ENCODE measurements around the gene ADRA1B. TPM values are rescaled to one million over a fixed set of nuclear protein-coding genes. Genes with fewer than 3 reads are reported as not detected.
A peak's percentile ranks its signal among the peaks of the same experiment; 100 is the strongest.

The ADRA1B gene
- total RNA-seq, 1 donor: 0.36 TPM

DNA sequence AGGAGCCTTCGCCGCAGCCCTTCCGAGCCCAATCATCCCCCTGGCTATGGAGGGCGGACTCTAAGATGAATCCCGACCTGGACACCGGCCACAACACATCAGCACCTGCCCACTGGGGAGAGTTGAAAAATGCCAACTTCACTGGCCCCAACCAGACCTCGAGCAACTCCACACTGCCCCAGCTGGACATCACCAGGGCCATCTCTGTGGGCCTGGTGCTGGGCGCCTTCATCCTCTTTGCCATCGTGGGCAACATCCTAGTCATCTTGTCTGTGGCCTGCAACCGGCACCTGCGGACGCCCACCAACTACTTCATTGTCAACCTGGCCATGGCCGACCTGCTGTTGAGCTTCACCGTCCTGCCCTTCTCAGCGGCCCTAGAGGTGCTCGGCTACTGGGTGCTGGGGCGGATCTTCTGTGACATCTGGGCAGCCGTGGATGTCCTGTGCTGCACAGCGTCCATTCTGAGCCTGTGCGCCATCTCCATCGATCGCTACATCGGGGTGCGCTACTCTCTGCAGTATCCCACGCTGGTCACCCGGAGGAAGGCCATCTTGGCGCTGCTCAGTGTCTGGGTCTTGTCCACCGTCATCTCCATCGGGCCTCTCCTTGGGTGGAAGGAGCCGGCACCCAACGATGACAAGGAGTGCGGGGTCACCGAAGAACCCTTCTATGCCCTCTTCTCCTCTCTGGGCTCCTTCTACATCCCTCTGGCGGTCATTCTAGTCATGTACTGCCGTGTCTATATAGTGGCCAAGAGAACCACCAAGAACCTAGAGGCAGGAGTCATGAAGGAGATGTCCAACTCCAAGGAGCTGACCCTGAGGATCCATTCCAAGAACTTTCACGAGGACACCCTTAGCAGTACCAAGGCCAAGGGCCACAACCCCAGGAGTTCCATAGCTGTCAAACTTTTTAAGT is 819 bp downstream of the ADRA1B start:
- H3K36me3 ChIP-seq (ENCODE audit: insufficient read depth, low read length): no peaks in the 10 kb centered on the region
- TF ChIP-seq, protein P1, sequence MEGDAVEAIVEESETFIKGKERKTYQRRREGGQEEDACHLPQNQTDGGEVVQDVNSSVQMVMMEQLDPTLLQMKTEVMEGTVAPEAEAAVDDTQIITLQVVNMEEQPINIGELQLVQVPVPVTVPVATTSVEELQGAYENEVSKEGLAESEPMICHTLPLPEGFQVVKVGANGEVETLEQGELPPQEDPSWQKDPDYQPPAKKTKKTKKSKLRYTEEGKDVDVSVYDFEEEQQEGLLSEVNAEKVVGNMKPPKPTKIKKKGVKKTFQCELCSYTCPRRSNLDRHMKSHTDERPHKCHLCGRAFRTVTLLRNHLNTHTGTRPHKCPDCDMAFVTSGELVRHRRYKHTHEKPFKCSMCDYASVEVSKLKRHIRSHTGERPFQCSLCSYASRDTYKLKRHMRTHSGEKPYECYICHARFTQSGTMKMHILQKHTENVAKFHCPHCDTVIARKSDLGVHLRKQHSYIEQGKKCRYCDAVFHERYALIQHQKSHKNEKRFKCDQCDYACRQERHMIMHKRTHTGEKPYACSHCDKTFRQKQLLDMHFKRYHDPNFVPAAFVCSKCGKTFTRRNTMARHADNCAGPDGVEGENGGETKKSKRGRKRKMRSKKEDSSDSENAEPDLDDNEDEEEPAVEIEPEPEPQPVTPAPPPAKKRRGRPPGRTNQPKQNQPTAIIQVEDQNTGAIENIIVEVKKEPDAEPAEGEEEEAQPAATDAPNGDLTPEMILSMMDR (IDR thresholded peaks at IDR 0.05; ENCODE audit: extremely low read depth, low read depth, low read length): peak; percentile 28
- peak overlapping the region; percentile 73 for H3K4me2 ChIP-seq (ENCODE audit: insufficient read depth, low read length)
- H3K27me3 ChIP-seq (ENCODE audit: insufficient read depth, low read length): no peaks in the 10 kb centered on the region
- H3K79me2 ChIP-seq (ENCODE audit: insufficient read depth, low read length): no peaks in the 10 kb centered on the region
- H3K27ac ChIP-seq (ENCODE audit: low read depth, low read length): no peak overlapping the region
- H3K9me3 ChIP-seq (ENCODE audit: low read depth, low read length): no peaks in the 10 kb centered on the region
- no peaks in the 10 kb centered on the region for H4K20me1 ChIP-seq (ENCODE audit: insufficient read depth, low read length)
- peak overlapping the region; percentile 76 for H2AFZ ChIP-seq (ENCODE audit: low read length)
- H3K4me1 ChIP-seq (ENCODE audit: insufficient read depth, low read length): peaks cover 18% of the 10 kb centered on the region
- DNase-seq (ENCODE audit: insufficient read length, low spot score, missing footprints): peak; percentile 78
- peak overlapping the region; percentile 66 for H3K4me3 ChIP-seq (ENCODE audit: insufficient read depth, low read length)

DNA sequence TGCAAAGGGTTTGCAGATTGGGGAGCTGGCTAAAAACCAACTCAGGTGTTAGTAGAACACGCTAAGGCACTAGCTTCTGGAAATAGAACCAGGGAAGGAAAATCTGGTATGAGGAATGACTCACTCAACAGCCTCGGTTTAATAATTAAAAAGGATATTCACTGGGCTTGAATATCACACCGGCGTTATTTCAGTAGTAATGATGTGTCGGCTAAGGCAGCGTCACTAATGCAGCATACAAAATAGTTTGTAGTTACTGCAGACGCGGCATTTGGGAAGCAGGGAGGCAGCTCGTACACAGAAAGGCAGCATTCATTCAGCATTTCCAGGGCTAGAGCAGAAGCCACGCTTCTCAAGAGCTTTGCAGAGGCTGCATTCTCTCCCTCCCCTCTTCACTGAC is 1.7 kb downstream of the ADRA1B start:
- H3K27ac ChIP-seq (ENCODE audit: low read depth, low read length): no peak overlapping the region
- H3K4me3 ChIP-seq (ENCODE audit: insufficient read depth, low read length): no peak overlapping the region
- no peaks in the 10 kb centered on the region for H3K79me2 ChIP-seq (ENCODE audit: insufficient read depth, low read length)
- no peak overlapping the region for H3K4me2 ChIP-seq (ENCODE audit: insufficient read depth, low read length)
- H2AFZ ChIP-seq (ENCODE audit: low read length): no peak overlapping the region
- no peak for DNase-seq (ENCODE audit: insufficient read length, low spot score, missing footprints)
- H3K36me3 ChIP-seq (ENCODE audit: insufficient read depth, low read length): no peaks in the 10 kb centered on the region
- TF ChIP-seq, protein P1 (IDR thresholded peaks at IDR 0.05; ENCODE audit: extremely low read depth, low read depth, low read length): no peak
- no peaks in the 10 kb centered on the region for H3K27me3 ChIP-seq (ENCODE audit: insufficient read depth, low read length)
- no peaks in the 10 kb centered on the region for H3K9me3 ChIP-seq (ENCODE audit: low read depth, low read length)
- H3K4me1 ChIP-seq (ENCODE audit: insufficient read depth, low read length): peaks cover 9% of the 10 kb centered on the region
- H4K20me1 ChIP-seq (ENCODE audit: insufficient read depth, low read length): no peaks in the 10 kb centered on the region

DNA sequence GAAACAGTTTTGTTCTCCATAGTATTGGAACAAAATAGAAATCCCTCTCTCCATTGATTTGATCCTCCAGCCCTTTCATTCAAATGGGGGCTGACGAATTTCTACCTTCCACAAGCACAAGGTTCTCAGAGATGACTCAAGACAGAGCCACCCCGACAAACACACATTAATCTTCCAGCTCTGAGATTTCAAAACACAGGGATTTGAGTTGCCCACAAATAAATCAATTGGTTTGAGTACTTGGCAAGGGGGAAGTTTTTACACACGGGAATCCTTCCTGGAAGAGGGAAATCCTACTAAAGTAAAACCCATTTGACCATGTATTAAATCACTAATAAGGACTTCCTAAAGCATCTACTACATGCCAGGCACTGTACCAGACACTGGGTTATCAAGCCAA is 5.4 kb downstream of the ADRA1B start:
- no peak for DNase-seq (ENCODE audit: insufficient read length, low spot score, missing footprints)
- Histone ChIP-seq H3K4me1 (ENCODE audit: insufficient read depth, low read length) (no peaks in the 10 kb centered on the region), H3K4me3 (ENCODE audit: insufficient read depth, low read length) (no peak overlapping the region), H3K27me3 (ENCODE audit: insufficient read depth, low read length) (peaks cover 3% of the 10 kb centered on the region), H3K36me3 (ENCODE audit: insufficient read depth, low read length) (no peaks in the 10 kb centered on the region), H3K79me2 (ENCODE audit: insufficient read depth, low read length) (no peaks in the 10 kb centered on the region), H2AFZ (ENCODE audit: low read length) (no peak overlapping the region), H3K27ac (ENCODE audit: low read depth, low read length) (no peak overlapping the region), H3K4me2 (ENCODE audit: insufficient read depth, low read length) (no peak overlapping the region), H3K9me3 (ENCODE audit: low read depth, low read length) (no peaks in the 10 kb centered on the region), H4K20me1 (ENCODE audit: insufficient read depth, low read length) (no peaks in the 10 kb centered on the region)
- TF ChIP-seq, protein P1 (IDR thresholded peaks at IDR 0.05; ENCODE audit: extremely low read depth, low read depth, low read length): no peak

DNA sequence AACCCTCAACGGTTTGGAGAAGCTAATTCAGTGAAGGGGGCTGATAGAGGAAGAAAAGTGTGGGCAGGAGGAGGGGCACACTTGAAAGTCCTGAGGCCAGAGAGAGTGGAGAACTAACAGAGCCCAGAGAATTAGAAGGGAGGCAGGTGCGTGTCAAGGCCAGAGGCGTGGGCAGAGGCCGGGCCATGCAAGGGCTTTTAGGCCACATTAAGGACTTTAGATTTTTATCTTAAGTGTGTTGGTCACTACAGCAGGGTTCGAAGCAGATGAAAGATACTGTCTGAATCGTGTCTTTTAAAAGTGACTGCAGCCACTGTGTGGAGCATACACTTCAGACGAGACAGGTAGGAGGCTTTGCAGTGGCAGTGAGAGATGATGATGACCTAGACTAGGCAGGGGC is 6.7 kb downstream of the ADRA1B start:
- H4K20me1 ChIP-seq (ENCODE audit: insufficient read depth, low read length): no peaks in the 10 kb centered on the region
- H3K4me1 ChIP-seq (ENCODE audit: insufficient read depth, low read length): peaks cover 6% of the 10 kb centered on the region
- TF ChIP-seq, protein P1 (IDR thresholded peaks at IDR 0.05; ENCODE audit: extremely low read depth, low read depth, low read length): no peak
- no peaks in the 10 kb centered on the region for H3K36me3 ChIP-seq (ENCODE audit: insufficient read depth, low read length)
- no peak overlapping the region for H3K4me2 ChIP-seq (ENCODE audit: insufficient read depth, low read length)
- no peaks in the 10 kb centered on the region for H3K79me2 ChIP-seq (ENCODE audit: insufficient read depth, low read length)
- peaks cover 3% of the 10 kb centered on the region for H3K27me3 ChIP-seq (ENCODE audit: insufficient read depth, low read length)
- no peak overlapping the region for H3K27ac ChIP-seq (ENCODE audit: low read depth, low read length)
- no peak overlapping the region for H3K4me3 ChIP-seq (ENCODE audit: insufficient read depth, low read length)
- H2AFZ ChIP-seq (ENCODE audit: low read length): no peak overlapping the region
- no peaks in the 10 kb centered on the region for H3K9me3 ChIP-seq (ENCODE audit: low read depth, low read length)
- no peak for DNase-seq (ENCODE audit: insufficient read length, low spot score, missing footprints)

Measured in osteoblast (primary cell).